ENCODE data around the gene GIN1. TPM values are rescaled to one million over a fixed set of nuclear protein-coding genes. Genes with fewer than 3 reads are reported as not detected.

GIN1 gene
- total RNA-seq, 1 donor from 2014 or later, result 5.0 TPM

DNA sequence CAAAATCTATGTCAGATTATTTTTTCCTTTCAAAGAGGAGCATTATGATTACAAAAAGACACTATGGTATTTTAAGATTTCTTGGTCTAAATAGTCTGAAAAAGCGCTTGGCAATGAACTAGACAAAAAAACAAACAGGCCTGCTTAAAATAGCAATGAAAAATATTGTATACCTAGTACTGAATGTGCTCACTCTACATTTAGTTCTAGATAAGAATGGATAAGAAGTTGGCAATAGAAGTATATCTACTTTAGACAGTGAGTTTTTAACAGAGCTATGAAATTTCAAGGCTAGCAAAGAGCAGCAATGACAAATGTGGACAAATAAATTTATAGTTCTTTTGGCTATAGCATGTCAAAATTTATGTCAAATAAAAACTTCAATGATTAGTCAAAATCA, 26.2 kb downstream of the GIN1 start:
- H3K4me3 ChIP-seq (ENCODE audit: low read depth, low read length), result no peak overlapping the region
- no peaks in the 10 kb centered on the region for H3K36me3 ChIP-seq (ENCODE audit: control insufficient read depth, insufficient read depth, low read length)
- TF ChIP-seq CTCF (IDR thresholded peaks at IDR 0.05; ENCODE audit: insufficient read depth, low read length, severe bottlenecking), result no peak
- FAIRE-seq (no peak), DNase-seq (ENCODE audit: low read depth) (no peak)
- no peaks in the 10 kb centered on the region for H3K27me3 ChIP-seq (ENCODE audit: control insufficient read depth, insufficient read depth, low read length)

DNA sequence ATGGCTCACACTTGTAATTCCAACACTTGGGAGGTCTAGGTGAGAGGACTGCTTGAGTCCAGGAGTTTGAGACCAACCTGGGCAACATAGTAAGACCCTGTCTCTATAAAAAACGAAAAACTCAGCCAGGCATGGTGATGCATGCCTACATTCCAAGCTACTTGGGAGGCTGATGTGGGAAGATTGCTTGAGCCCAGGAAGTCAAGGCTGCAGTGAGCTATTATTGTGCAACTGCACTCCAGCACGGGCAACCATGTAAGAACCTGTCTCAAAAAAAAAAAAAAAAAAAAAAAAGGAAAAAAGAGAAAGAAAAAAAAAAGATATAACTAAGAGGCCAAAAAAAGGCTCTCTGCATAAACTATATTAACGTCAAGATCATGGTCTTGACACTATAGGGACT, 27.3 kb downstream of the GIN1 start:
- peak; percentile 4 for DNase-seq (ENCODE audit: low read depth)
- Histone ChIP-seq H3K36me3 (ENCODE audit: control insufficient read depth, insufficient read depth, low read length) (no peaks in the 10 kb centered on the region), H3K27me3 (ENCODE audit: control insufficient read depth, insufficient read depth, low read length) (no peaks in the 10 kb centered on the region), H3K4me3 (ENCODE audit: low read depth, low read length) (no peak overlapping the region)
- no peak for TF ChIP-seq CTCF (IDR thresholded peaks at IDR 0.05; ENCODE audit: insufficient read depth, low read length, severe bottlenecking)
- FAIRE-seq, result no peak

- FAIRE-seq, result no peak
- Histone ChIP-seq H3K4me3 (ENCODE audit: low read depth, low read length) (no peak overlapping the region), H3K36me3 (ENCODE audit: control insufficient read depth, insufficient read depth, low read length) (peaks cover 1% of the 10 kb centered on the region), H3K27me3 (ENCODE audit: control insufficient read depth, insufficient read depth, low read length) (no peaks in the 10 kb centered on the region)
- no peak for TF ChIP-seq CTCF (IDR thresholded peaks at IDR 0.05; ENCODE audit: insufficient read depth, low read length, severe bottlenecking)
- no peak for DNase-seq (ENCODE audit: low read depth)
Observed at GRCh38 chr5:103090791-103091190, 29.1 kb downstream of the GIN1 start.

- peaks cover 1% of the 10 kb centered on the region for H3K36me3 ChIP-seq (ENCODE audit: control insufficient read depth, insufficient read depth, low read length)
- no peak for DNase-seq (ENCODE audit: low read depth)
- H3K4me3 ChIP-seq (ENCODE audit: low read depth, low read length), result no peak overlapping the region
- H3K27me3 ChIP-seq (ENCODE audit: control insufficient read depth, insufficient read depth, low read length), result no peaks in the 10 kb centered on the region
- no peak for TF ChIP-seq CTCF (IDR thresholded peaks at IDR 0.05; ENCODE audit: insufficient read depth, low read length, severe bottlenecking)
- FAIRE-seq, result no peak
Observed at GRCh38 chr5:103089272-103089671, 30.7 kb downstream of the GIN1 start.

GRCh38 chr5:103086547-103086946, 33.4 kb downstream of the GIN1 start:
- TF ChIP-seq CTCF (IDR thresholded peaks at IDR 0.05; ENCODE audit: insufficient read depth, low read length, severe bottlenecking), result no peak
- Histone ChIP-seq H3K36me3 (ENCODE audit: control insufficient read depth, insufficient read depth, low read length) (peaks cover 1% of the 10 kb centered on the region), H3K4me3 (ENCODE audit: low read depth, low read length) (no peak overlapping the region), H3K27me3 (ENCODE audit: control insufficient read depth, insufficient read depth, low read length) (no peaks in the 10 kb centered on the region)
- DNase-seq (ENCODE audit: low read depth), result peak; percentile 48
- FAIRE-seq, result no peak

DNA sequence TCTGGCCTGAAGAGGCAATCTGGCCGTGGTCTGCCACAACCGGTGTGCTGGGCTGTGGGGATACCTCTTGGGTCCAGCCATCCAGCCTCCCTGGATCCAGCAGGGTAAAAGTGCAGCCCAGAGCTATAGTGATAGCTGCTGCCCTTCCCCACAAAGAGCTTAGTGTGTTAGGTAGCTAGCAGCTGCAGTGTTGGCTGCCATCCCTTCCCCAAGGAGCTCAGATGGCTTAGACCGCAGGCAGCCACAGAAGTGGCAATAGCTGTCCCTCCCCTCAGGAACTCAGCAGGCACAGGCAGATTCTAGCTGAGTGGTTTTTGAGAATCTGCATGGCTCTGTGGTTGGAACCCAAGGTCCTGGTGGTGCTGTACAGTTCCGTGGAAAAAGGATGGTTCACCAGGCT, 40.1 kb downstream of the GIN1 start:
- no peak overlapping the region for H3K4me3 ChIP-seq (ENCODE audit: low read depth, low read length)
- FAIRE-seq, result no peak

More for the DNA sequence above, 40.1 kb downstream of the GIN1 start:
- no peaks in the 10 kb centered on the region for H3K36me3 ChIP-seq (ENCODE audit: control insufficient read depth, insufficient read depth, low read length)
- DNase-seq (ENCODE audit: low read depth), result no peak
- no peaks in the 10 kb centered on the region for H3K27me3 ChIP-seq (ENCODE audit: control insufficient read depth, insufficient read depth, low read length)
- no peak for TF ChIP-seq CTCF (IDR thresholded peaks at IDR 0.05; ENCODE audit: insufficient read depth, low read length, severe bottlenecking)
